Parathyroid adenoma (tissue), 2 donors: ENCODE data around the gene NCR1.
"Not testable (repeated sequence)": the region's sequence is repeated elsewhere in the genome, so short reads cannot be mapped to it uniquely, and the experiment has no call there.

Experiments used
- H2AFZ ChIP-seq: fragments of 300-600 bp; sonication (generic); one replicate; pipeline ENCODE4 v1.7.0; 2017; ENCODE audit warnings: antibody characterized with exemption, mild to moderate bottlenecking
- H3K27ac ChIP-seq: fragments of 300-600 bp; sonication (generic); one replicate; pipeline ENCODE4 v1.7.0; 2017
- H3K27me3 ChIP-seq: fragments of 300-600 bp; sonication (generic); one replicate; pipeline ENCODE4 v1.7.0; 2017; ENCODE audit warnings: low read length; ENCODE audit not compliant: control insufficient read depth, insufficient read depth
- H3K36me3 ChIP-seq: fragments of 300-600 bp; sonication (generic); one replicate; pipeline ENCODE4 v1.7.0; 2017; ENCODE audit warnings: low read length; ENCODE audit not compliant: control insufficient read depth, insufficient read depth
- H3K4me1 ChIP-seq: fragments of 300-600 bp; sonication (generic); one replicate; pipeline ENCODE4 v1.7.0; 2017; ENCODE audit warnings: control low read depth
- H3K4me2 ChIP-seq: fragments of 300-600 bp; sonication (generic); one replicate; pipeline ENCODE4 v1.7.0; 2017; ENCODE audit warnings: low read length
- H3K4me3 ChIP-seq: fragments of 300-600 bp; sonication (generic); one replicate; pipeline ENCODE4 v1.7.0; 2017; ENCODE audit warnings: low read depth, low read length
- H3K79me2 ChIP-seq: fragments of 300-600 bp; sonication (generic); one replicate; pipeline ENCODE4 v1.7.0; 2017; ENCODE audit warnings: control low read depth
- H3K9ac ChIP-seq: fragments of 300-600 bp; sonication (generic); one replicate; pipeline ENCODE4 v1.7.0; 2017; ENCODE audit warnings: mild to moderate bottlenecking
- H3K9me3 ChIP-seq: fragments of 300-600 bp; sonication (generic); one replicate; pipeline ENCODE4 v1.7.0; 2017; ENCODE audit warnings: low read length; ENCODE audit not compliant: control insufficient read depth
- CTCF ChIP-seq: fragments of 300-600 bp; sonication (generic); IDR thresholded peaks from one replicate; pipeline ENCODE4 v1.7.0; 2017; ENCODE audit warnings: antibody characterized with exemption, mild to moderate bottlenecking
- donor health status: primary hyperparathyroidism.

The NCR1 gene

GRCh38 chr19:54949412-54949811, 43.5 kb downstream of the NCR1 start:
- Histone ChIP-seq H3K79me2 (no peaks in the 10 kb centered on the region), H3K9me3 (no peaks in the 10 kb centered on the region)
- no peak for TF ChIP-seq CTCF

DNA sequence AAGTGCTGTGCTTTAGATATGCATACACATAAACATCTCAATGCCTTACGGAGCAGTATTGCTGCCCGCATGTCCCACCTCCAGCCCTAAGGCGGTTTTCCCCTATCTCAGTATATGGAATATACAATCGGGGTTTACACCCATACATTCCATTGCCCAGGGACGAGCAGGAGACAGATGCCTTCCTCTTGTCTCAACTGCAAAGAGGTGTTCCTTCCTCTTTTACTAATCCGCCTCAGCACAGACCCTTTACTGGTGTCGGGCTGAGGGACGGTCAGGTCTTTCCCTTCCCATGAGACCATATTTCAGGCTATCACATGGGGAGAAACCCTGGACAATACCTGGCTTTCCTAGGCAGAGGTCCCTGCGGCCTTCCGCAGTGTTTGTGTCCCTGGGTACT, 44.6 kb downstream of the NCR1 start:
- H2AFZ ChIP-seq, H3K9ac ChIP-seq, H3K27me3 ChIP-seq, H3K4me3 ChIP-seq, H3K36me3 ChIP-seq, H3K9me3 ChIP-seq, H3K4me2 ChIP-seq, H3K79me2 ChIP-seq, H3K27ac ChIP-seq, H3K4me1 ChIP-seq: not testable (repeated sequence)

More at GRCh38 chr19:54949412-54949811, 43.5 kb downstream of the NCR1 start:
- H2AFZ ChIP-seq: no peak overlapping the region
- H3K36me3 ChIP-seq: no peaks in the 10 kb centered on the region
- H3K27me3 ChIP-seq: no peaks in the 10 kb centered on the region
- H3K4me2 ChIP-seq: no peak overlapping the region
- H3K27ac ChIP-seq: no peak overlapping the region
- no peak overlapping the region for H3K4me3 ChIP-seq
- H3K9ac ChIP-seq: no peak overlapping the region
- no peaks in the 10 kb centered on the region for H3K4me1 ChIP-seq

DNA sequence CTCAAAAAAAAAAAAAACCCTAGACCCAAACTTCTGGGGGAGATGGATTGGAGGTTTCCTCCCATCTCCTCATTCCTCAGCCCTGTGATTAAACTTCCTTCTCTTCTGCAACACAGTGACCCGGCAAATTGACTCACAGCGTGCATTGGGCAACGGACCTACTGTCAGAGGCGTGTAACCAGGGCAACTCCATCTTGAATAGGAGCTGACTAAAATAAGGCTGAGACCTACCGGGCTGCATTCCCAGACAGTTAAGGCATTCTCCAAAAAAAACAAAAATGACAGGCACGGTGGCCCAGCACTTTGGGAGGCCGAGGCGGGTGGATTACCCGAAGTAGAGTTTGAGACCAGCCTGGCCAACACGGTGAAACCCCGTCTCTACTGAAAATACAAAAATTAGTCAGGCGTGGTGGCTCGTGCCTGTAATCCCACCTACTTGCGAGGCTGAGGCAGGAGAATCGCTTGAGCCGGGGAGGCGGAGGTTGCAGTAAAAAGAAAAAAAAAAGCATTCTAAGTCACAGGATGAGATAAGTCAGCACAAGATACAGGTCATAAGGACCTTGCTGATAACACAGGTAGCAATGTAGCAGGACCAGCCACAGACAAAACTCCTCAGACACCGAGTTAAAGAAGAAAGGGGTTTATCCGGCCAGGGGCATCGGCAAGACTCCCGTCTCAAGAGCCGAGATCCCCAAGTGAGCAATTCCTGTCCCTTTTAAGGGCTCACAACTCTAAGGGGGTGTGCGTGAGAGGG, 46.8 kb downstream of the NCR1 start:
- H3K9ac ChIP-seq: no peak overlapping the region
- no peak overlapping the region for H3K4me2 ChIP-seq
- H3K9me3 ChIP-seq: no peaks in the 10 kb centered on the region
- TF ChIP-seq CTCF: no peak
- no peak overlapping the region for H3K4me3 ChIP-seq
- H3K27ac ChIP-seq: no peak overlapping the region
- H3K4me1 ChIP-seq: no peaks in the 10 kb centered on the region
- no peaks in the 10 kb centered on the region for H3K36me3 ChIP-seq
- H3K79me2 ChIP-seq: no peaks in the 10 kb centered on the region
- H2AFZ ChIP-seq: no peak overlapping the region
- H3K27me3 ChIP-seq: no peaks in the 10 kb centered on the region

GRCh38 chr19:54953345-54953713, 47.4 kb downstream of the NCR1 start:
- not testable (repeated sequence) for H3K4me3 ChIP-seq, H3K27ac ChIP-seq, H3K4me1 ChIP-seq

DNA sequence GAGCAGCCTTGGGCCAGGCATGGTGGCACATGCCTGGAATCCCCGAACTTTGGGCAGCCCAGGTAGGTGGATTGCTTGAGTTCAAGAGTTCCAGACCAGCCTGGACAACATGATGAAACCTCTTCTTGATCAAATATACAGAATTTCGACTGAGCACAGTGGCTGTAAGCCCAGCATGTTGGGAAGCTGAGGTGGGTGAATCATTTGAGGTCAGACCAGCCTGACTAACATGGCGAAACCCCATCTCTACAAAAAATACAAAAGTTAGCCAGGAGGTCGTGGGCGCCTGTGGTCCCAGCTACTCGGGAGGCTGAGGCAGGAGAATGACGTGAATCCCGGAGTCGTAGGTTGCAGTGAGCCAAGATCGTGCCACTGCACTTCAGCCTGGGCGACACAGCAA, 49.4 kb downstream of the NCR1 start:
- Histone ChIP-seq H3K36me3 (no peaks in the 10 kb centered on the region), H3K27me3 (no peaks in the 10 kb centered on the region), H2AFZ (no peak overlapping the region), H3K4me3 (no peak overlapping the region), H3K4me1 (no peaks in the 10 kb centered on the region), H3K9ac (no peak overlapping the region), H3K4me2 (no peak overlapping the region), H3K9me3 (no peaks in the 10 kb centered on the region), H3K79me2 (no peaks in the 10 kb centered on the region), H3K27ac (no peak overlapping the region)
- TF ChIP-seq CTCF: no peak

More at GRCh38 chr19:54953345-54953713, 47.4 kb downstream of the NCR1 start:
- H3K9ac ChIP-seq, H2AFZ ChIP-seq, H3K79me2 ChIP-seq, H3K36me3 ChIP-seq, H3K9me3 ChIP-seq, H3K4me2 ChIP-seq, H3K27me3 ChIP-seq: not testable (repeated sequence)

DNA sequence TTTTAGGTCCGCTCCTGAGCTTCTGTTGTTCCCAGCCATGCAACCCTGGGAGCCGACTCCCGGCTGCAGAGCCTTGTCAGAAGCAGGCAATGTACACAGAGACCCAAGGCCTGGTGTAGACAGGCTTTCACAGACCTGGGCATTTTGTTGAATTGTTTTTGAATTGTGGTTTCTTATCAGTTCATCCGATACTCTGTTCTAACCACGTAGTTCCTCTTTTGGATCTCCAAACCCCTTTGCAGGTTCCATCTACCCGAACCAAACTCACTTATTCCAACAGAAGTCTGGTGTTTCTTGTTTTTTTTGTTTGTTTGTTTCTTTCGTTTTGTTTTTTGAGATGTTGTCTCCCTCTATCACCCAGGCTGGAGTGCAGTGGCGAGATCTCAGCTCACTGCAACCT, 53.9 kb downstream of the NCR1 start:
- no peak overlapping the region for H2AFZ ChIP-seq
- no peak overlapping the region for H3K27ac ChIP-seq
- H3K9me3 ChIP-seq: no peaks in the 10 kb centered on the region
- no peak overlapping the region for H3K9ac ChIP-seq
- H3K4me1 ChIP-seq: no peaks in the 10 kb centered on the region
- no peaks in the 10 kb centered on the region for H3K36me3 ChIP-seq
- H3K4me2 ChIP-seq: no peak overlapping the region
- TF ChIP-seq CTCF: no peak
- H3K4me3 ChIP-seq: no peak overlapping the region
- H3K79me2 ChIP-seq: no peaks in the 10 kb centered on the region
- no peaks in the 10 kb centered on the region for H3K27me3 ChIP-seq
